Myocyte (in vitro differentiated cells): ENCODE data around the gene SP4. TPM values are rescaled to one million over a fixed set of nuclear protein-coding genes. Genes with fewer than 3 reads are reported as not detected.

ENCODE experiments used
- DNase-seq: peaks from one replicate; pipeline ENCODE4 v3.0.0-alpha.2; 2012; ENCODE audit warnings: low read depth
- total RNA-seq: library from RNA; depleted of rRNA; stranded (reverse); fragments of >200 nt; gene quantifications from 2 replicates; pipeline ENCODE4 v1.2.3, GENCODE V29; 2014

Gene SP4
- total RNA-seq, 1 donor from 2014 or later, result 9.0 TPM

DNA sequence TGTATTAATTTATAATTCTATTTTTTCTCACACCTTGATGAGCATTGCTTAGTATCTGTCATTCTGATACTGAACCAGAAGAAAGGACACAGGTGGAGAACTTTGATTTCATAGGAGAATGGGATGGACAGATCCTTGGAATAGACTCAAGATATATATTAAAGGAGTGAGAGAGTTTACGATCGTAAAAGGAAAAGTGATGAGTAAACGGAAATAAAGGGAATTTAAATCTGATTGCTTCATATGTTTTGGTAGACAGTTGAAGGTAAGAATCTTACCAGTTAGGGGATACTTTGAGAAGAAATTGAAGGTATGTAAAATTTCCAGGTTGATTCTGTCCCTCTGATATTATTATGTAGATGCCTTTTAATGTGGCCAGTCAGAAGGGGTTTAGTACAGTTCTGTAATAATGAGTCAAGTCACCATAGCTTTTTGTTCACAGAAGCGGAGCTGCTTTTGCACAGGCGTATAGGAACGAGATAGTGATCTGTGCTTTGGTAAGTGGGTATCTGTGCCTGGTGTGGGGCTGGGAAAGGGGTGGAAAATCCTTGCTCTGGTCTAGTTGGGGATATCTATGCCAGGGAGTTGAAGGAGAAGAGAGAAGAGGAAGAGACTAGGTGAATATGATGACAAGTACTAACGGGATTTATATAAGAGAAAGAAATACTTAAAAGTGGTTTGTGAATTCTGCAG, 15.4 kb downstream of the SP4 start:
- no peak for DNase-seq

DNA sequence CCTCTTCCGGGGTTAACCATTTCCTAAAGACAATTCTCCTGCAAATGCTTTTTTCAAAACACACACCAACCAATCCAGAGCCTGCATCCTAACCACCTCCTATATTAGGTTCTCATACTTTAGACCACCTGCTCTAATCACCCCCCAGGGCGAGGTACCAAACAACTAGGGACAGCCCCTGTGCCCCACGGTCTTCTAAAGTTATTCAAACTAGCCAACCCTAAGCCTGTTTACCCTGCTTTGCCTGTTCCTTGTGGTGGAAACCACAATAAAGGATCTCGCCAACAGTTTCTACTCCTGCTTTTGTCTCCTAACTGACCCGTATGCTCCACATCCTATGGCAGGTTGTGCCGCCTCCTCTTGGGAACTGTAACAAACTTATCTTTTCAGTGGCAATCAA, 21.1 kb downstream of the SP4 start:
- no peak for DNase-seq

DNA sequence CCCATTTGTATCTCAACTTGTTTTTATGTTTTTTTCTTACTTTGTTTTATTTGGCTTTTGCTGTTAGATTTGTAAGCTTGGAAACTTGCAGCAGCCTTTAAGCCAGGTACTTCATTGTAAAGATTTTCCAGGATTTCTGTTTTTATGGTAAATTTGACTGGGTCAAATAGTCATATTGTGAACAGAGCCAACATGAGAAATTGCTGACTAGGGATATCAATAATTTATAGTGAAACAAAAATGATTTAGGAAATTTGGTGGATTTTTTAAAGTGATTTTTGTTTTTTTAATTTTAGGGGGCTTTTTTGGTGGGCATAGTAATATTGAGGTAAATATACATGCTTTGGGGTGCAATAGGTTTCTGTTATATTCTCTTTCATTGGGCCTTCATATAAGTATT, 22.2 kb downstream of the SP4 start:
- no peak for DNase-seq

DNA sequence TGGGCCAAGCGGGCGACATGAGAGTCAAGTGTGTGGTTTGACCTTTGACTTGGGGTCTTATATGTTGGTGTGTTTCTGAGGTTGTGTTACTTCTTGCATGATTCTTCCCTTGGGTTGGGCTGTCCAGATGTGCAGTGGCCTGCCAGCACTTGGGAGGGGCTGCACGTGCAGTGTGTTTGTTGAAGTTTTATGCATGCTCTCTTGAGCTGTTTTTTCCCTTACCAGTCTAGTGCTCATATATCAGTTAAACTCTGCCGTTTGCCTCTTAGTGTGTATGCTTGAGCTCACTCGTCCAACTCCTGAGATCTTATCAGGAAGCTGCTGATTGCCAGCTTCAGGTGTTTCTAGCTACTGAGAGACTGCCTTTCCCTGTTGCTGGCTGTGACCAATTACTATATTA, 23.1 kb downstream of the SP4 start:
- no peak for DNase-seq

DNA sequence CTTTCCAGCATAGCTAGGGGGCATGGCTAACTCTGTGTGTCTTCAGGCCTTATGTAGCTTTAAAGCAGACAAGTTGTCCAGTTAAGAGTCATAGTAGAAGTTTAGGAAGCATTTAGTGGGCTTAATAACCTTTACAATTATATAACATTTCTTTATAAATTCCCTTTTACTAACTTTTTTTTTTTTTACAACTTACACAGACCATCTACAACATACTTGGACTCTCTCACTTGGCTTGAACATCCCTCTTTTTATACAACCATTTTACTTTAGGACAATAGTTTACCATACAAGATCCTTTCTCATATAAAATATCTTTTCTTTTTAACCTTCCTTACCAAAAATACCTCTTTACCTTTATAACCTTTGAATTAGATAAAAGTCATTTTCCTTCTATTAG, 26.3 kb downstream of the SP4 start:
- no peak for DNase-seq

DNA sequence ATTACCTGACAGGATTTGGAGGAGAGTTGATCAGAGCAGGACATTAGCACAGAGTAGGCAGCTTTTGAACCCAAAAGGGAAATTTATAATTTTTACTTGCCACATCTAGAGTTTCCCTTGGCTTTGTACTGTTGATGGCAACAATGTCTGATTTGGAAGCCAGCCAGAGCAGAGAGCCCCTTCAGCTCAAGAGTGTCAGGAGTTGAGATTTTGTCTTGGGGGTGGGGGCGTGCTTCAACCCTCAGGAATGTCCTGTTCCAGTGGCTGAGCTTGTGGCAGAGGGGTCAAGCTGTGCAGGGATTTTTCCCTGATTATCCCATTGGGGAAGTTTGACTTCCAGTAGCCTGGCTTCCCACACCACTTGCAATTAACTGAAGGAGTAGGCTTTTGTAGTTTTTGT, 27.0 kb downstream of the SP4 start:
- DNase-seq, result no peak

DNA sequence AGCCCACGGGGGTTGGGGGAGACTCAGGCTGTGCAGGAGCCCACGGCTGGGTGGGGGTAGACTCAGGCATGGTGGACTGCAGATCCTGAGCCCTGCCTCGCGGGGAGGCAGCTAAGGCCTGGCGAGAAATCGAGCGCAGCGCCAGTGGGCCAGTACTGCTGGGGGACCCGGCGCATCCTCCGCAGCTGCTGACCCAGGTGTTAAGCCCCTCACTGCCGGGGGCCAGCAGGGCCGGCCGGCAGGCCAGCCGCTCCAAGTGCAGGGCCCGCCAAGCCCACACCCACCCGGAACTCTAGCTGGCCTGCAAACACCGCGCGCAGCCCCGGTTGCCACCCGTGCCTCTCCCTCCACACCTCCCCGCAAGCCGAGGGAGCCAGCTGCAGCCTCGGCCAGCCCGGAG, 33.4 kb downstream of the SP4 start:
- no peak for DNase-seq

DNA sequence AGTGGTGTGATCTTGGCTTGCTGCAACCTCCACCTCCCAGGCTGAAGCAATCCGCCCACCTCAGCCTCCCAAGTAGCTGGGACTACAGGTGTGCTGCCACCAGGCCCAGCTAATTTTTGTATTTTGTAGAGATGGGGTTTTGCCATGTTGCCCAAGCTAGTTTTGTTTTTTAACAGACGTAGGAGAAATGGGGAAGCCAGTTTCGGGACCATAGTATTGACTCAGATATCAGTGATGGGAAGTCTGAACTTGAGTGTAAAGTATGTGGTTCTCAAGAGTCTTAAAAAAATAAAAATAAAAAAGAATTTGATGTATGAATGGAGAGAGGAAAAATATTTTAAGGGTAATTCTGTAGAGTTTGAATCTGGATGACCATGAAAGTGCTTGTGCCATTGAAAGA, 34.2 kb downstream of the SP4 start:
- DNase-seq, result no peak

DNA sequence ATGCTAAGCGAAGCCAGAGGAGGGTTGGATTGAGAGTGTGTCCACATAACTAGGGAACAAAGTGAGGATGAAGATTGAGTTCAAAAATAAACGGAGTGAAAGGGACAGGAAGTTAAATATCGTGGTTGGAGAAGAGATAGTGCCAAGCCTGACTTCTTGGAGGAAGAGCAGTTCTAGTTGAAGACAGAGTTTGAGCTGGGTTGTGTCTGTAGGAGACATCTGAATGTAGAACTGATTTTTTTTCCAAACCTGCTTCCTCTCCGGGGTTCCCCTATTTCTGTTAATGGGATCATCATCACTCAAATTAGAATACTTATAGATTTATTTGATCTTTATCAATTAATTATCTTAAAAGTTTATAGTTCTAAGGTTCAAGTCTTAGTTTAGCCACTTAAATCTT, 35.6 kb downstream of the SP4 start:
- no peak for DNase-seq

DNA sequence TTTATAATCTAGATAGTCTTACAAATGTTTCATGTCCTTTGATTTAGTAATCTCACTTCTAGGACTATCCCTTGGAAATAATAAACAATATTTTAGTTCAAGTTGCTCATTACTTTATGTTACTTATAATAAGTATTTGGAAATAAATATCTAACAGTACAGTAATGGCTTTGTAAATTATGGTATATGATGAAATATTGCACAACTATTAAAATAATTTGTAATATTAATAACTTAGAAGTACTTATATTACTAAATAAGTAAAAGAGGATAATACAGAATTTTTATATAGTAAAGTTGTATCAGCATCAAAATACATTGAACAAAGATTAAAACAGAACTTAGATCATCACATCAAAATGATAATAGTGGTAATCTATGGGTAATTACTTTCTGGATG, 41.1 kb downstream of the SP4 start:
- no peak for DNase-seq

DNA sequence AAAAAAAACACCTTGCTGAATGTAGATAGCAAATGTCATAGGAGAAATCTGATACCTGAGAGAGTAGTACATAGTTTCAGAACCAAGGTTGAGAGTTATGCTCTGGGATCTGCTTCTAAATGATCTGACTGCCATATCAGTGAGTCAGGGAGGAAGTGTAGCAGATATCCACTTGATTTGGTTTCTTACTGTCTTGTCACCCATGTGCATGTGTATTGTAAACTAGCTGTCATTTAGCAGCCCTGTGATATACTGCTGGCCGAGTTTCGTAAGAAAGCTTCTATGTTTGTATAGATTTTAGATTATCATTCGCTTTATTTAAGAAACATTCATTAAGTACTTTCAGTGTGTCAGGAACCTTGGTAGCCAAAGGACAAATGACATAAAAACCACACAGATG, 42.0 kb downstream of the SP4 start:
- DNase-seq, result peak; percentile 9

DNA sequence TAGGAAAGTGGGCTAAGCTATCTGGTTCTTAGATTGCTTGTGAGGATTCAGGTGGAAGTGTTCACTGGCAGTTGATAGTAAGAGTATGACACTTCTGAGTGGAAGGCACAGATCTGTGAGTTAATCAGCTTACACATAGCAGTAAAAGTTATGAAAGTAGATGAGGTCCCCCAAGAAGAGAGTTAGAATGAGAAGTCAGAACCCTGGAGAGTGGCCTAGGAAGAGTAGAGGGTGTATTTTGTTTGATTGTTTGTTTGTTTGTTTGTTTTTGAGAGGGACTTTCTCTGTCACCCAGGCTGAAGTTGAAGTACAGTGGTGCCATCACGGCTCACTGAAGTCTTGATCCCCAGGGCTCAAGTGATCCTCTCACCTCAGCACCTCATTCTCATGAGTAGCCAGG, 44.1 kb downstream of the SP4 start:
- DNase-seq, result no peak

DNA sequence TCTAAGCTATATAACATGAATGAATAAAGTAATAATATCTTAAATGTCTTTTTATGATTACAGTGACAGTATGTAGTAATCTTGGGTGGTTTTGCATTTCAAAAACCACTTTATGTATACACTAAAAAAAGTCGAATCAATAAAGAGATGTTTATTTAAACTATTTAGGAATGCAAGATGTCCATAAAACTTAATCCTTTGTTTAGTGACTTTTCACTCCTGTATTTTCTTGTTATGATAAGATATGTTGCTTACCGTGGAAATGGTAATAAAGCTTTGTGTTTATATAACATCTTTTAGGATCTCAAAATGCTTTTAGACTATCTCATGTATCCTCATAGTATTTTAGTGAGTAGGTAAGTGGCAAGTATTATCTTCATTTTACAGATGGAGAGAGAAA, 48.5 kb downstream of the SP4 start:
- no peak for DNase-seq

DNA sequence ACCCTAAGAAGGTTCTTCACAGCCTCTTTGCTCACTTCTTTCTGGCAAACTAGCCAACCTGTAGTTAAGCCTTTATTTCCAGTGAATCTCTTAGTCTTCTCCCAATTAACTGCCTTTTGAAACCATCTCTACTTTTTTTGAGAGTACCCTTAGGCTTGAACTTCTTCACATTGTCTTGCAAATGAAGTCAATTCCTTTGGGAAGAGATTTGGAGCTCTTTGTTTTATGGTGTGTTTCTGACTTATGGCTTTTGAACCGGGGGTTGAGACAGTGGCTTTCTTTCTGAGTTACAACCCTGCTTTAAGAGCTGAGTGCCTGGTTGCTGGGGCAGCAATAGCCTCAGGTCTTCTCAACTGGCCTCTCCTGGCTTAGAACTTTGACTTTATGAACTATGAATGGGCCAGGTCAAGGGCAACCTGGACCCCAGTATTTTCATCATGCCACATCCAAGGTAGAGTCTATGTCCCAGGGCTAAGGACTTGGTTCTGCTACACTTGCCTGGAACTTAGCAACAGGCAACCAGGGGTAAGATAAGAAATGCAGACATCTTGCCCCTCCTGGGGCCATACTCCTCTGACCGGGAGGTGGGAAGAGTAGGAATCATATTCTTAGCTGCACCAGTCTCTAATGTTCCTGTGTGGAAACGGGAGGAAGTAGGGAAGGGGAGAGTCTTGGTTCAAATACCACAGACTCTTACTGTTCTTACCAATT, 53.0 kb downstream of the SP4 start:
- DNase-seq, result no peak

DNA sequence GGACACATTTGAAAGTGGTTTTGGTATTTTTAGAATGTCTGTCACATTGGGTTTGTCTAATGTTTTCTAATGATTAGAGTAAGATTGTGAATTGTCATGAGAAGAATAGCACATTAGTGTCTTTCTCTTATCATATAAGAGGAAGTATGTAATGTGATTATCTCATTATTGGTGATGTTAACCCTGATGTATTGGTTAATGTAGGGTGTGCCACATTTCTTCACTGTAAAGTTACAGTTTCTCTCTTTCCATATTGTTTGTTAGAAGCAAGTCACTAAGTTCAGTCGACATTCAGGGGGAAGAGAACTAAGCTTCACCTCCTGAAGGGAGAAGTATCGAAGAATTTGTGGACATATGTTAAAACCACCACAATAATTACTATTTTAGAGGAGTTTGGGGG, 58.6 kb downstream of the SP4 start:
- DNase-seq, result no peak

DNA sequence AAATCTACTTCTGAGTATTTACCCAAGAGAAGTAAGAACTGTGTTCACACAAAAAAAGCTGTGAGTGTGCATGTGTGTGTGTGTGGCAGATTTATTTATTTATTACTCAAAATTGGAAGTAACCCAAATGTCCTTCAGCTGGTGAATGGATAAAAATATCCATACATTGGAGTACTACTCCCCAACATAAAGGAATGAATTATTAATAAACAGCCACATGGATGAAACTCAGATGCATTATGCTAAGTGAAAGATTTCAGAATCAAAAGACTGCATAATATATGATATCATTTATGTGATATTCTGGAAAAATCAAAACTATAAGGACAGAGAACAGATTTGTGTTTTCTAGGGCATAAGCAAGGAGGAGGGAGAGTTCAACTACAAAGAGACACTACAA, 67.8 kb downstream of the SP4 start:
- no peak for DNase-seq

DNA sequence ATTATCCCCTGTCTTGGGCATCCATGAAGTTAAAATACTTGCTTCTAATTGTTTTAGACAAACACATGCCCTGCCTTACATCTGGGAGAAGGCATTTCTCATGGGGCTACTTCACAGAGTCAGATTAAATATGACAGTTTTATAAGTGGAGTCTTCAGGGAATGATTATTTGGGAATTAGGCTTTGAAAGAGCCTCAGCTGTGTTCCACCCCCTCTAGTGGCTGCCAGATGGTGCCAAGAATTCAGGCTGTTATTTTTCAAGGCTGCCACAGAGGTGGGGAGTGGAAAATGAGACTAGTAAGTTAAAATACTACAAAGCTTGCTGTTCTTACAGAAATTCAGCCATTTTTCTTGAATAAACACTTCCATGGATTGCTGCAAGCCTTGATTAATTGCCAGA, 69.2 kb downstream of the SP4 start:
- DNase-seq, result no peak

DNA sequence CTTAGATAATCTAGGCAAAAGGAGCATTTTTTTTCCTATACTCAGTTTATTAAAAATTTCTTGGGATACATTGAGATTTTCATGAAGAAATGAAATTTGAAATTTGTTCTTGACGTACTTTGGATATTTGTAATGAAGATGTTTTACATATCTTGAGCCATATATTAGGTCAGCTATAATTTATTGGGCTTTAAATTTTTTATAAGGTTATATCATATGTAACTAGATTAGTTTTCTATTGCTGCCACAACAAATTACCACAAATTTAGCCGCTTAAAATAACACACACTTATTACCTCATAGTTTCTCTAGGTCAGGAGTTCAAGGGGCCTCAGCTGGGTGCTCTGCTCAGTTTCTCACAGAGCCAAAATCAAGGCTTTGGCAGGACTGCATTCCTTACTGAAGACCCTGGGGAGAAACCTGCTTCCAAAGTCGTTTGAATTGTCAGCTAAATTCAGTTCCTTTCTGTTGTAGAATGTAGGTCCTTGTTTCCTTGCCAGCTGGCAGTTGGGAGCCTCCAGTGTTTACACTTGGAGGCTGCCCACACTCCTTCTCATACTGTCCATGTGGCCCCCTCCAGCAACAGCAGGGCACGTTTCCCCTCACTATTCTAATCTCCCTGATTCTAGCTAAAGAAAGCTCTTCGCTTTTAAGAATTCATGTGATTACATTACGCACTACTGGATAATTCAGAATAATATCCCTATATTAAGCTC, 72.4 kb downstream of the SP4 start:
- DNase-seq, result no peak

DNA sequence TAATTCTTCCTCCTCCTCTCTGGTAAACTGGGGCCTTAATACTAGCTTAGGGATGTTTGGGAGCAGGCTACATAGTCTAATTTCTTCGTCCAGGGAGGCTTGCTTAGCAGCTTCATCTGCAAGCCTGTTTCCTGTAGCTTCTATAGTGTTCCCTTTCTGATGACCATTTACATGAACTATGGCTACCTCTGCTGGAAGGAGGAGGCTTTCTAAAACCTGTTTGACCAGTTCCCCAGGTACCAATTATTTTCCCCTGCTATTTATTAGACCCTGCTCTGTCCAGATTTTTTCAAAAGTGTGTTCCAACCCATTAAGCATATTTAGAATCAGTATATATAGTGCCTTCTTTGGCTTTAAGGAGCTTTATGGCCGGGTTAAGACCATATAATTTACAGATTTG, 76.1 kb downstream of the SP4 start:
- no peak for DNase-seq

DNA sequence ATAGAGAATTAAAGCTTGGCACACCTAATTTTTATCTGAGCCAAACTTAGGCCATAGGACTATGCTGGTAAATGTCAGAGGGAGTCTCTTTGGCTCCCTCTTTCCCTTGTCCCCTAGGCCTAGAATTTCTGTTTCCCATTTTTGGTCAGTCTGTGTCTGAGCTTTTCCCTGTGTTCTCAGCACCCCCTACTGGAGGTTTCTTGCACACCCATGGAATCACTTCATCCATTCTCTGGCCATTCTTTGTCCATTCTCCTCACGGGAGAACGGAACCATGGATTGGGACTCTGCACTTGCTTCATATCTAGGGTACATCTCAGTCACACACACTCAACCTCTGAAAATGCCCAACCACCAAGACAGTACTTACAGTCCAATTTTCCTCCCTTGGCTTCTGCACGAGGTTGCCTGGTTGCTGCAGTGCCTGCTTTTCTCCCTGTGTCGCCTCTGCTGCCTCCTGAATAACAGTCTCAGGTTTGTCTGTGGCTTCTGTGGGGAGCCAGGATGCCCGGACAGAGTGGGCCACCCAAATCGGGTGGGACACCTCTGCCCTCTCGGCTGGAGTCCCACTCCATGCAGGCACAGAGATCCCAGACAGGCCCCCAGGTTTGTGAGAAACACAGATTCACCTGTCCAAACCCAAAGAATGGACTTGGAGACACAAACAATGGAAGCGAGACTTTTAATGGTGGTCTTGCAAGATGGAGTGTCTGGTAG, 79.9 kb downstream of the SP4 start:
- peak; percentile 59 for DNase-seq

DNA sequence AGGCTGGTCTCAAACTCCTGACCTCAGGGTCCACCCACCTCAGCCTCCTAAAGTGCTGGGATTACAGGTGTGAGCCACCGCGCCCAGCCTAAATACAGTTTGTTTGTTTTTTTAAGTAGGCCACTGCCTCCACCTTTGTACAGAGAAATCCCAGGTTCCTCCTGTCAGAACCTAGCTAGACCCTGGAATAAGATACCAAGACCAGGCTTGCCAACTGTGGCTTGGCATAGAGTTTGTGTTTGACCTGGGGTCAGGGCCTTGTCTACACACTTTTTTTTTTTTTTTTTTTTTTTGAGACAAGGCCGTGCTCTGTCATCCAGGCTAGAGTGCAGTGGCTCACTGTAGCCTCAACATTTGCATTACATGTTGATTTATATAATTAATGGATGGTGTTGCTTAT, 80.7 kb downstream of the SP4 start:
- no peak for DNase-seq

DNA sequence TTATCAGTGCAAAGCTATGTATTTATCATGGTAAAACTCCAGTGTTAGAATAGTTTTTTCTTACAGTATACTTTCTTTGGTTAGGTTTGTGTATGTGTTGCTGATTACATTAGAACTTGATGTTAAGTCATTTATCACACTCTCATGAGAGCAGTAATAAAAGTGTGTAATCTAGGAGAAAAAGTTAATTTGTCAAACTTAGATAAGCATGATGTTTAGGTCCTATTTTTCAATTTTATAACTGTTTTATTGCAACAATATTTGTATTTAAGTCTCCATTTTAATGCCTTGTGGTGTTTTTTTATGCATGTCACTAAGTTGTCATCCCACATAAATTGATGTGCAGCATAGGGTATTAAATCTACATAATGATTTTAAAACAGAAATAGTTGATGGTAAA, 86.2 kb downstream of the SP4 start:
- DNase-seq, result no peak
